Measurements from ENCODE around the gene AKAP6. TPM values are rescaled to one million over a fixed set of nuclear protein-coding genes. Genes with fewer than 3 reads are reported as not detected.

AKAP6 gene
- total and polyA plus RNA-seq, 7 donors, result 0.60 to 56.2 (median 29.5) TPM; not detected in 1

GRCh38 chr14:32310876-32311275, 18.2 kb upstream of the AKAP6 start:
- H3K9me3 ChIP-seq, result no peaks in the 10 kb centered on the region
- no peak overlapping the region for H3K27ac ChIP-seq
- H3K36me3 ChIP-seq, result no peaks in the 10 kb centered on the region
- H3K4me1 ChIP-seq, result peaks cover 0 to 33% (median 20%) of the 10 kb centered on the region in 4 donors
- no peak for DNase-seq
- intact Hi-C loops (cut with DNase I), result no loop called here
- TF ChIP-seq POLR2AphosphoS5 (IDR thresholded peaks at IDR 0.05), result no peak
- TF ChIP-seq POLR2A (IDR thresholded peaks at IDR 0.05), result no peak
- no peak for TF ChIP-seq EP300 (IDR thresholded peaks at IDR 0.05)
- TF ChIP-seq CTCF (IDR thresholded peaks at IDR 0.05), result no peak
- no peaks in the 10 kb centered on the region for H3K27me3 ChIP-seq
- no peak overlapping the region for H3K4me3 ChIP-seq

GRCh38 chr14:32311294-32312009, 17.6 kb upstream of the AKAP6 start:
- intact Hi-C loops (cut with DNase I), result no loop called here
- Histone ChIP-seq H3K27me3 (no peaks in the 10 kb centered on the region), H3K4me3 (no peak overlapping the region), H3K36me3 (no peaks in the 10 kb centered on the region), H3K4me1 (peaks cover 0 to 30% (median 20%) of the 10 kb centered on the region in 4 donors), H3K27ac (no peak overlapping the region), H3K9me3 (no peaks in the 10 kb centered on the region)
- WGBS, 2 donors, result 80% methylated on average over 3 of the region's 3 CpGs
- no peak for DNase-seq
- no peak for TF ChIP-seq EP300 (IDR thresholded peaks at IDR 0.05)
- no peak for TF ChIP-seq POLR2AphosphoS5 (IDR thresholded peaks at IDR 0.05)
- TF ChIP-seq CTCF (IDR thresholded peaks at IDR 0.05), result no peak
- no peak for TF ChIP-seq POLR2A (IDR thresholded peaks at IDR 0.05)

- no peak for DNase-seq
- Histone ChIP-seq H3K27me3 (no peaks in the 10 kb centered on the region), H3K36me3 (no peaks in the 10 kb centered on the region), H3K27ac (no peak overlapping the region), H3K9me3 (no peaks in the 10 kb centered on the region), H3K4me3 (no peak overlapping the region), H3K4me1 (peaks cover 0 to 26% (median 16%) of the 10 kb centered on the region in 4 donors)
- WGBS, 2 donors, result 79 to 86% methylated on average over 4 of the region's 4 CpGs
- TF ChIP-seq EP300 (IDR thresholded peaks at IDR 0.05), result no peak
- TF ChIP-seq POLR2AphosphoS5 (IDR thresholded peaks at IDR 0.05), result no peak
- TF ChIP-seq POLR2A (IDR thresholded peaks at IDR 0.05), result no peak
- TF ChIP-seq CTCF (IDR thresholded peaks at IDR 0.05), result no peak
- intact Hi-C loops (cut with DNase I), result no loop called here
Observed at GRCh38 chr14:32312010-32312331, 17.1 kb upstream of the AKAP6 start.

GRCh38 chr14:32313844-32314376, 15.2 kb upstream of the AKAP6 start:
- Histone ChIP-seq H3K36me3 (no peaks in the 10 kb centered on the region), H3K4me1 (peaks cover 0 to 9% (median 6%) of the 10 kb centered on the region in 4 donors), H3K4me3 (no peak overlapping the region), H3K27ac (no peak overlapping the region), H3K27me3 (no peaks in the 10 kb centered on the region), H3K9me3 (no peaks in the 10 kb centered on the region)
- no peak for DNase-seq
- 14 to 73% methylated on average over 5 of the region's 5 CpGs for WGBS, 2 donors
- intact Hi-C loops (cut with DNase I), result no loop called here
- TF ChIP-seq EP300 (IDR thresholded peaks at IDR 0.05), result no peak
- no peak for TF ChIP-seq POLR2A (IDR thresholded peaks at IDR 0.05)
- TF ChIP-seq POLR2AphosphoS5 (IDR thresholded peaks at IDR 0.05), result no peak
- TF ChIP-seq CTCF (IDR thresholded peaks at IDR 0.05), result no peak
